DND-41 (cell line): ENCODE measurements around the gene LRRC75B.

ENCODE experiments used
- ATAC-seq: fragments of 200-7000 bp; cut with Tn5 transposase; 3 replicates; pipeline ENCODE4 v1.9.1; 2021; ENCODE audit warnings: low read depth; ENCODE audit not compliant: insufficient read depth
- DNase-seq: peaks from one replicate; pipeline ENCODE4 v3.0.0-alpha.2; 2020
- H2AFZ ChIP-seq: 2 replicates; pipeline ENCODE4 v1.6.0; 2012; ENCODE audit warnings: low read depth, low read length
- H3K27ac ChIP-seq: 2 replicates; pipeline ENCODE4 v1.5.1; 2012; ENCODE audit warnings: low read length, inconsistent platforms
- H3K27me3 ChIP-seq: fragments of 200-600 bp; sonication (generic); 2 replicates; pipeline ENCODE4 v1.6.0; 2012; ENCODE audit warnings: low read length, mild to moderate bottlenecking, inconsistent platforms; ENCODE audit not compliant: insufficient read depth, poor library complexity
- H3K36me3 ChIP-seq: 2 replicates; pipeline ENCODE4 v1.5.1; 2012; ENCODE audit warnings: low read length, inconsistent platforms; ENCODE audit not compliant: insufficient read depth
- H3K4me1 ChIP-seq: 2 replicates; pipeline ENCODE4 v1.5.1; 2012; ENCODE audit warnings: mild to moderate bottlenecking, low read length; ENCODE audit not compliant: insufficient read depth
- H3K4me2 ChIP-seq: 2 replicates; pipeline ENCODE4 v1.6.0; 2012; ENCODE audit warnings: mild to moderate bottlenecking, moderate library complexity, low read length, inconsistent platforms; ENCODE audit not compliant: insufficient read depth
- H3K4me3 ChIP-seq, 2 experiments: fragments of 200-600 bp in 1 of 2; shearing (Covaris generic) in 1 of 2; 2 replicates each; pipeline ENCODE4 v1.5.1; 2012 to 2016; ENCODE audit warnings: inconsistent platforms in 2 of 2, low read length in 2 of 2, mild to moderate bottlenecking in 2 of 2, low read depth in 1 of 2, moderate library complexity in 1 of 2
- H3K79me2 ChIP-seq: 2 replicates; pipeline ENCODE4 v1.6.0; 2012; ENCODE audit warnings: low read length, inconsistent platforms; ENCODE audit not compliant: insufficient read depth
- H3K9ac ChIP-seq: 2 replicates; pipeline ENCODE4 v1.6.0; 2012; ENCODE audit warnings: low read depth, mild to moderate bottlenecking, inconsistent platforms, low read length, moderate library complexity
- H3K9me3 ChIP-seq: 2 replicates; pipeline ENCODE4 v1.5.1; 2012; ENCODE audit warnings: low read length, moderate library complexity, mild to moderate bottlenecking, inconsistent platforms; ENCODE audit not compliant: insufficient read depth, severe bottlenecking
- H4K20me1 ChIP-seq: 2 replicates; pipeline ENCODE4 v1.6.0; 2012; ENCODE audit warnings: low read length; ENCODE audit not compliant: insufficient read depth
- CTCF ChIP-seq: IDR thresholded peaks from 2 replicates; pipeline ENCODE4 v1.5.1; 2012; ENCODE audit warnings: borderline replicate concordance, low read length, moderate library complexity, mild to moderate bottlenecking; ENCODE audit not compliant: poor library complexity, severe bottlenecking; ENCODE audit errors: extremely low read depth
- EZH2 ChIP-seq: IDR thresholded peaks from 3 replicates; pipeline ENCODE4 v1.6.1; 2012; ENCODE audit warnings: borderline replicate concordance, low read depth, mild to moderate bottlenecking, moderate library complexity, low read length, inconsistent platforms; ENCODE audit not compliant: severe bottlenecking

The LRRC75B gene

GRCh38 chr22:24567668-24568067 lies 25.2 kb downstream of the LRRC75B start:
- Histone ChIP-seq H3K9me3 (no peaks in the 10 kb centered on the region), H4K20me1 (peaks cover 71% of the 10 kb centered on the region), H3K27ac (no peak overlapping the region), H3K79me2 (peaks cover 69% of the 10 kb centered on the region), H3K4me2 (no peak overlapping the region), H3K9ac (no peak overlapping the region), H3K4me1 (0 out of 2 replicates have a peak, but pooled peaks cover 12% of the 10 kb centered on the region), H3K4me3 (no peak overlapping the region), H2AFZ (no peak overlapping the region), H3K36me3 (peaks cover 93% of the 10 kb centered on the region), H3K27me3 (no peaks in the 10 kb centered on the region)
- no peak for TF ChIP-seq EZH2
- TF ChIP-seq CTCF = no peak
- no peak for DNase-seq
- no peak for ATAC-seq

GRCh38 chr22:24566899-24567511 lies 25.9 kb downstream of the LRRC75B start:
- H3K9ac ChIP-seq = no peak overlapping the region
- H3K36me3 ChIP-seq = peaks cover 91% of the 10 kb centered on the region
- no peak overlapping the region for H3K4me3 ChIP-seq
- H3K4me2 ChIP-seq = no peak overlapping the region
- no peak overlapping the region for H2AFZ ChIP-seq
- DNase-seq (no peak), ATAC-seq (no peak)
- H4K20me1 ChIP-seq = peaks cover 75% of the 10 kb centered on the region
- TF ChIP-seq CTCF = no peak
- no peak for TF ChIP-seq EZH2
- no peaks in the 10 kb centered on the region for H3K9me3 ChIP-seq
- no peak overlapping the region for H3K27ac ChIP-seq
- H3K27me3 ChIP-seq = no peaks in the 10 kb centered on the region
- H3K79me2 ChIP-seq = peaks cover 74% of the 10 kb centered on the region
- 0 out of 2 replicates have a peak, but pooled peaks cover 12% of the 10 kb centered on the region for H3K4me1 ChIP-seq

- H3K4me1 ChIP-seq = peaks cover 24% of the 10 kb centered on the region; the same call in 1 of the 2 replicates
- no peak overlapping the region for H3K9ac ChIP-seq
- peaks cover 92% of the 10 kb centered on the region for H3K79me2 ChIP-seq
- no peaks in the 10 kb centered on the region for H3K27me3 ChIP-seq
- H2AFZ ChIP-seq = no peak overlapping the region
- H4K20me1 ChIP-seq = peaks cover 80% of the 10 kb centered on the region
- TF ChIP-seq EZH2 = no peak
- no peak for TF ChIP-seq CTCF
- H3K4me3 ChIP-seq = no peak overlapping the region
- no peak overlapping the region for H3K4me2 ChIP-seq
- ATAC-seq = no peak
- H3K9me3 ChIP-seq = no peaks in the 10 kb centered on the region
- H3K36me3 ChIP-seq = peaks cover 84% of the 10 kb centered on the region
- no peak for DNase-seq
- H3K27ac ChIP-seq = no peak overlapping the region
Measured at GRCh38 chr22:24565077-24565476, 27.8 kb downstream of the LRRC75B start.
